Left lung (tissue), 10 donors: ENCODE data around the gene SYP. TPM values are rescaled to one million over a fixed set of nuclear protein-coding genes. Genes with fewer than 3 reads are reported as not detected.
"Not testable (repeated sequence)": the region's sequence is repeated elsewhere in the genome, so short reads cannot be mapped to it uniquely, and the experiment has no call there.

ENCODE experiments used
- ATAC-seq: fragments of 200-7000 bp; cut with Tn5 transposase; one replicate; pipeline ENCODE4 v1.9.1; 2020; ENCODE audit warnings: moderate library complexity
- DNase-seq, 4 donors: peaks; one replicate each; pipeline ENCODE4 v3.0.0-alpha.2; 2013 to 2020
- H3K27ac ChIP-seq, 2 donors: fragments of 200-600 bp; sonication (generic) in 1 of 2; one replicate each; pipeline versions ENCODE4 v1.5.0 to v1.8.0; 2020 to 2021
- H3K27me3 ChIP-seq, 2 donors: fragments of 200-600 bp; sonication (generic) in 1 of 2; one replicate each; pipeline versions ENCODE4 v1.5.0 to v1.8.0; 2020 to 2021
- H3K36me3 ChIP-seq, 2 donors: fragments of 200-600 bp; sonication (generic) in 1 of 2; one replicate each; pipeline versions ENCODE4 v1.5.0 to v1.8.0; 2020 to 2021
- H3K4me1 ChIP-seq, 2 donors: fragments of 200-600 bp; one replicate each; pipeline ENCODE4 v1.8.0; 2021
- H3K4me3 ChIP-seq, 2 donors: fragments of 200-600 bp; sonication (generic) in 1 of 2; one replicate each; pipeline versions ENCODE4 v1.5.0 to v1.8.0; 2020 to 2021; ENCODE audit warnings: mild to moderate bottlenecking in 1 of 2
- H3K9me3 ChIP-seq, 2 donors: fragments of 200-600 bp; sonication (generic) in 1 of 2; one replicate each; pipeline versions ENCODE4 v1.5.0 to v1.8.0; 2020 to 2021
- intact Hi-C, 2 donors: fragments of 100-400 bp; cut with DNase I; formaldehyde crosslinking; loops; one replicate each; pipeline versions ENCODE4 v1.11.2 to v1.14.2; 2022
- polyA plus RNA-seq, 6 donors: library from polyadenylated mRNA; unstranded; fragments of 120-200 nt; gene quantifications; one replicate each; pipeline ENCODE4 v1.2.1, GENCODE V29; 2013; ENCODE audit not compliant: insufficient read length in 6 of 6
- total RNA-seq, 2 donors: library from RNA; stranded (reverse); fragmentation: NEBNext Ultra II Directional; extraction: Animal tissue kit (Norgen Biotek cat#: 25700); gene quantifications; one replicate each; pipeline ENCODE4 v1.2.1, GENCODE V29; 2021
- TF ChIP-seq, protein P1 (sequence below), 2 donors: fragments of 200-600 bp; sonication (generic) in 1 of 2; IDR thresholded peaks; one replicate each; pipeline versions ENCODE4 v1.5.0 to v1.8.0; 2021; ENCODE audit warnings: antibody characterized with exemption in 2 of 2
- donor health status: DM: no; HTN: yes; CAD: no.
- donor health status: DM: no; HTN: no; CAD: no.

The SYP gene
- total and polyA plus RNA-seq, 8 donors, result 2.1 to 4.2 (median 3.0) TPM

DNA sequence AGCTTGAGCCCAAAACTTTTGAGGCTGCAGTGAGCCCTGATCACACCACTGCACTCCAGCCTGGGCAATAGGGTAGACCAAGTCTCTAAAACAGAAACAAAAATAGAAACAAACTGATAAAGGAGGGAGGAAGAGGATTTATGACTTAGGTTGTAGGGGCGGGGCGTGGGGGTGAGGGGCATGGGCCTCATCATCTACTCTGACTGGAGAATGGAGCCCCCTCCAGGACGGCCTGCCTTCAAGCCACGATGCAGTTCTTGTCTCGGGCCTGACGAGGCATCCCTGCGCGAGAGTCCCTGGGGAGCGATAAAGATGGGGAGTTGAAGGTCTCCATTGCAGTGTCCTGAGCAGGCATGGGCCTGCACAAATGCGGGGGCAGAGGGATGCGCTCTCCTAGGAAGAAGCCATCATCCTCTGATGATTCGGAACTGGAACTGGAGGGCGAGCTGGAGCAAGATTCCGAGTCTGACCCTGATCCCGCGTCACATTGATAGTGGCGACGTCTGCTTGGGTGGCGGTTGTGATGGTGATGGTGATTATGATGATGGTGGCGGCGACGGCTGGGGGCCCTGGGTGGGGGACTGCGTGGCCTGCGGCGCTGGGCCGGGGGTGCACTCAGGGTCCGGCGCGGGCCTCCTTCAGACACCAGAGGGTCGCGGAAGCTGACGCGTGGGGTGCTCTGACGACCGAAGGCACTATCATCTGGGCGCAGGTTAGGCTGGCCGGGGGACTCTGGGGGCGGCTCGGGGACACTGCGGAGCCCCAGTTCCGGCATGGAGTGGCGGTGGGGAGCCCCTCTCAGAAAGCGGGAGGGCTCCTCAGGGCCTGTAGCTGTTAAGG, 24.3 kb downstream of the SYP start:
- H3K27me3 ChIP-seq, result no peaks in the 10 kb centered on the region
- intact Hi-C loops, result no loop called here
- ATAC-seq (no peak), DNase-seq (no peak)
- no peak overlapping the region for H3K4me3 ChIP-seq
- peaks cover 0 to 66% of the 10 kb centered on the region in 2 donors for H3K36me3 ChIP-seq
- TF ChIP-seq, protein P1, sequence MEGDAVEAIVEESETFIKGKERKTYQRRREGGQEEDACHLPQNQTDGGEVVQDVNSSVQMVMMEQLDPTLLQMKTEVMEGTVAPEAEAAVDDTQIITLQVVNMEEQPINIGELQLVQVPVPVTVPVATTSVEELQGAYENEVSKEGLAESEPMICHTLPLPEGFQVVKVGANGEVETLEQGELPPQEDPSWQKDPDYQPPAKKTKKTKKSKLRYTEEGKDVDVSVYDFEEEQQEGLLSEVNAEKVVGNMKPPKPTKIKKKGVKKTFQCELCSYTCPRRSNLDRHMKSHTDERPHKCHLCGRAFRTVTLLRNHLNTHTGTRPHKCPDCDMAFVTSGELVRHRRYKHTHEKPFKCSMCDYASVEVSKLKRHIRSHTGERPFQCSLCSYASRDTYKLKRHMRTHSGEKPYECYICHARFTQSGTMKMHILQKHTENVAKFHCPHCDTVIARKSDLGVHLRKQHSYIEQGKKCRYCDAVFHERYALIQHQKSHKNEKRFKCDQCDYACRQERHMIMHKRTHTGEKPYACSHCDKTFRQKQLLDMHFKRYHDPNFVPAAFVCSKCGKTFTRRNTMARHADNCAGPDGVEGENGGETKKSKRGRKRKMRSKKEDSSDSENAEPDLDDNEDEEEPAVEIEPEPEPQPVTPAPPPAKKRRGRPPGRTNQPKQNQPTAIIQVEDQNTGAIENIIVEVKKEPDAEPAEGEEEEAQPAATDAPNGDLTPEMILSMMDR (IDR thresholded peaks at IDR 0.05), result no peak
- peak overlapping the region in 1 of 2 donors; percentile 75 for H3K27ac ChIP-seq
- H3K4me1 ChIP-seq, result peaks cover 0 to 31% of the 10 kb centered on the region in 2 donors
- no peaks in the 10 kb centered on the region for H3K9me3 ChIP-seq

GRCh38 chrX:49174723-49175122, 25.3 kb downstream of the SYP start:
- Histone ChIP-seq H3K27ac (no peak overlapping the region), H3K4me3 (no peak overlapping the region), H3K9me3 (no peaks in the 10 kb centered on the region), H3K27me3 (no peaks in the 10 kb centered on the region), H3K4me1 (peaks cover 0 to 31% of the 10 kb centered on the region in 2 donors), H3K36me3 (peaks cover 0 to 61% of the 10 kb centered on the region in 2 donors)
- ATAC-seq (no peak), DNase-seq (no peak)
- intact Hi-C loops, result no loop called here
- TF ChIP-seq, protein P1 (IDR thresholded peaks at IDR 0.05), result no peak

- intact Hi-C loops, H3K9me3 ChIP-seq, ATAC-seq, DNase-seq, H3K27me3 ChIP-seq, H3K27ac ChIP-seq: not testable (repeated sequence)
- H3K36me3 ChIP-seq, result peaks cover 0 to 49% of the 10 kb centered on the region in 2 donors
- H3K4me3 ChIP-seq, result peak overlapping the region in 1 of 2 donors; percentile 60
- peaks cover 0 to 37% of the 10 kb centered on the region in 2 donors for H3K4me1 ChIP-seq
Measured at GRCh38 chrX:49173544-49173943, 26.4 kb downstream of the SYP start.

DNA sequence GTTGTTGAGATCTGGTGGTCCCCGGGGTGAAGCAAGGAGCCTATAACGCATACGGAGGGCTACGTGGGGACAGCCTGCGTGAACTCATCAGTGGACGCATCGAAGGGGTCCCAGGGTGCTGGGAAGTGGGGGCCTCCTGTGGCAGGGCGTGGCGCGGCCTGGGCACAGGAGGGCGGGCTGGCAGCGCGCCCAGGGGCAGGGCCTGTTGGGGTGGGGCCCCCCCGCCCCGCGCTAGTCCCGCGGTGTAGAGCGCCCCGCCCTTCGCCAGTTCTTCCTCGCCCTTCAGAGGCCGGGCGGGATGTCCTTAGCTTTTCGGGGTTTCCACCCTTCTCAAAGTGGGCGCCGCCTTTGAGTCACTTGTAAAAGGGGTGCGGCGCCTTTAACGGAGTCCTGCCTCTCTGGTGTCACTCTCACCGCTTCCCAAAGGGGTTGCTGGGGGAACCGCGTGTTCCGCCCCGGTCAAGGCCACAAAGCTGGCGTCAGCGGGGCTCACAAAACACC, 27.7 kb downstream of the SYP start:
- TF ChIP-seq, protein P1 (IDR thresholded peaks at IDR 0.05), result no peak
- H3K27ac ChIP-seq, result peak overlapping the region; percentile 73 to 91
- H3K9me3 ChIP-seq, result no peaks in the 10 kb centered on the region
- peaks cover 0 to 37% of the 10 kb centered on the region in 2 donors for H3K36me3 ChIP-seq
- peak in 2 of 4 donors; percentile 83 to 92 for DNase-seq
- H3K27me3 ChIP-seq, result no peaks in the 10 kb centered on the region
- peak overlapping the region; percentile 48 to 60 for H3K4me3 ChIP-seq
- peaks cover 0 to 48% of the 10 kb centered on the region in 2 donors for H3K4me1 ChIP-seq
- peak; percentile 80 for ATAC-seq
- intact Hi-C loops, result no loop called here

DNA sequence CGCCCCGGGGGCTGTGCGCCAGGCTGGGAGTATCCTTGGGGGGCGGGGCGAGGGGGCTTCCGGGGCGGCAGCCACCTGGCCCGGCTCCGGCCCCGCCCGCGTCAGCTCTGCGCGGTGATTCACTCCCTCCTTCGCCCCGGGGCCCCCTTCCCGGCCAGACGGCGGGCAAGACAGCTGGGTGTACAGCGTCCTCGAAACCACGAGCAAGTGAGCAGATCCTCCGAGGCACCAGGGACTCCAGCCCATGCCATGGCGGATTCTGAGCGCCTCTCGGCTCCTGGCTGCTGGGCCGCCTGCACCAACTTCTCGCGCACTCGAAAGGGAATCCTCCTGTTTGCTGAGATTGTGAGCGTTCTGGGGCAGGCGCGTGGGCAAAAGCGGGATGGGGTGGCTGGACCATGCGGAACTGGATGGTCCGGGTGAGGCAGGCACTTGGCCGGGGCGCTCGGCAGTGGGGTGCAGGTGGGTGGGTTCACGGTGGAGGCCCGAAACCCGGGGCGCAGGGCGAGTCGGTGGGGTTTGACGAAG, 28.2 kb downstream of the SYP start, which contains the start of gene PLP2:
Gene PLP2, plus strand, starts transcription at position 147 of the 528 bp plus-strand sequence. Its CDS starts 103 bp downstream, at position 250.
- peak; percentile 42 for ATAC-seq
- peak within 1 kb of the TSS; percentile 48 to 60 for H3K4me3 ChIP-seq
- TF ChIP-seq, protein P1 (IDR thresholded peaks at IDR 0.05), result no peak

More for the DNA sequence above, 28.2 kb downstream of the SYP start, which contains the start of gene PLP2:
- peak in 1 of 4 donors; percentile 89 for DNase-seq
- Histone ChIP-seq H3K27ac (peak within 1 kb of the TSS; percentile 73 to 91), H3K9me3 (no peaks in the 10 kb centered on the region), H3K36me3 (peaks cover 0 to 32% of the 10 kb centered on the region in 2 donors), H3K4me1 (peaks cover 3 to 43% of the 10 kb centered on the region in 2 donors), H3K27me3 (no peaks in the 10 kb centered on the region)
- intact Hi-C loops, result no loop called here
